ENCODE measurements around the gene CD300H. TPM values are rescaled to one million over a fixed set of nuclear protein-coding genes. Genes with fewer than 3 reads are reported as not detected.
A peak's percentile ranks its signal among the peaks of the same experiment; 100 is the strongest.

CD300H gene
- total RNA-seq, 2 donors from 2014 or later, result not detected

GRCh38 chr17:74541176-74542111 is 25.9 kb downstream of the CD300H start:
- no peaks in the 10 kb centered on the region for H3K4me1 ChIP-seq (replicated peaks)
- H3K27ac ChIP-seq, result no peak overlapping the region
- H3K36me3 ChIP-seq, result no peaks in the 10 kb centered on the region
- no peak for TF ChIP-seq POLR2AphosphoS5 (IDR thresholded peaks at IDR 0.05)
- TF ChIP-seq CTCF (IDR thresholded peaks at IDR 0.05), result no peak
- TF ChIP-seq POLR2A (IDR thresholded peaks at IDR 0.05), result no peak
- no peaks in the 10 kb centered on the region for H3K9me3 ChIP-seq
- no peaks in the 10 kb centered on the region for H3K27me3 ChIP-seq (replicated peaks; ENCODE audit: insufficient read depth)
- no peak overlapping the region for H3K4me3 ChIP-seq
- intact Hi-C loops (cut with DNase I), result no loop called here
- 73% methylated on average over 23 of the region's 23 CpGs for WGBS
- DNase-seq (ENCODE audit: low spot score), result no peak

DNA sequence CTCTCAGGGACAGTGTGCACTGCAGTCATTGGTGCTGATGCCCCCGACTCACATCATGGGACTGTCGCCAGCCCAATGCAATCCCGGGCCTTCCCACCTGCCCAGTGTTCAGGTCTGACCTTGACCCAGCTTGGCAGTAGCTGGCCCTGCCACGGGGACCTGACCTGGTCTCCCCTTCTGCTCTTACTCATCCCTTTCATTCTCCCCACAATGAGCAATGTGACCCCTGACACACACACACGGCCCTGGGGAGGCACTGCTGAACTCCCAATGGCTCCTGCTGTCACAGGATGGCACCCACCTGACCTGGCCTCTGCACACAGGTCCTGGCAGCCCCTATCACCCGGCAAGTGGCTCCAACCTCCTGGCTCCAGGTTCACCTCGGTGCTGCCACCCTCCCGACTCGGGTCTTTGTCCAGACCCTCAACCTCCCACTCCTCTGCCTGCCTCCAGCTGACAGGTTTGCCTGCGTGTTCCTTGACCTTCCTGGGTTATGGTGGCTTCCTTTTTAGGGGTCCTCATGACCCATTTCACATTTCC is 28.0 kb downstream of the CD300H start:
- no peak for DNase-seq (ENCODE audit: low spot score)
- H3K9me3 ChIP-seq, result no peaks in the 10 kb centered on the region
- intact Hi-C loops (cut with DNase I), result no loop called here
- H3K4me1 ChIP-seq (replicated peaks), result no peaks in the 10 kb centered on the region
- H3K36me3 ChIP-seq, result no peaks in the 10 kb centered on the region
- no peak for TF ChIP-seq POLR2A (IDR thresholded peaks at IDR 0.05)
- no peak for TF ChIP-seq POLR2AphosphoS5 (IDR thresholded peaks at IDR 0.05)
- TF ChIP-seq CTCF (IDR thresholded peaks at IDR 0.05), result no peak
- WGBS, result 86% methylated on average over 10 of the region's 10 CpGs
- H3K27me3 ChIP-seq (replicated peaks; ENCODE audit: insufficient read depth), result no peaks in the 10 kb centered on the region
- H3K4me3 ChIP-seq, result no peak overlapping the region
- H3K27ac ChIP-seq, result no peak overlapping the region

DNA sequence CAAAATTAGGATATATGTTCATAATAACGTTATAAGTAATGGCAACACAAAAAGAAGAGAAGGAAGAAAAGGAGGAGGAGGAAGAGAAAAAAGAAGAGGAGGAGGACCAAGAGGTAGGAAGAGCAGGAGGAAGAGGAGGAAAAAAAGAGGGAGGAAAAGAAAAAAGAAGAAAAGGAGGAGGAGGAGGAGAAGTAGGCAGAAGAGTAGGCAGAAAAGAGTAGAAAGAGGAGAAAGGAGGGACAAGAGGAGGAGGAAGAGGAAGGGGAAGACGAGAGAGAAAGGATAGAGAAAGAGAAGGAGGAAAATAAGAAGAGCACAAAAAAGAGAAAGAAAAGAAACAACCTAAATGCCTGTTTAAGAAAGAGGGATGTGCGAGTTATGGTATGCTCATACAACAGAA is 30.4 kb downstream of the CD300H start:
- Histone ChIP-seq H3K4me3 (no peak overlapping the region), H3K9me3 (no peaks in the 10 kb centered on the region), H3K4me1 (replicated peaks) (no peaks in the 10 kb centered on the region), H3K36me3 (no peaks in the 10 kb centered on the region), H3K27ac (no peak overlapping the region), H3K27me3 (replicated peaks; ENCODE audit: insufficient read depth) (no peaks in the 10 kb centered on the region)
- intact Hi-C loops (cut with DNase I), result no loop called here
- DNase-seq (ENCODE audit: low spot score), result no peak
- no peak for TF ChIP-seq POLR2AphosphoS5 (IDR thresholded peaks at IDR 0.05)
- TF ChIP-seq CTCF (IDR thresholded peaks at IDR 0.05), result no peak
- no peak for TF ChIP-seq POLR2A (IDR thresholded peaks at IDR 0.05)
- WGBS, result 79% methylated on average over 3 of the region's 3 CpGs

GRCh38 chr17:74532115-74532514 is 35.2 kb downstream of the CD300H start:
- DNase-seq (ENCODE audit: low spot score), result no peak
- H3K4me3 ChIP-seq, result no peak overlapping the region

More at GRCh38 chr17:74532115-74532514, 35.2 kb downstream of the CD300H start:
- Histone ChIP-seq H3K36me3 (no peaks in the 10 kb centered on the region), H3K27me3 (replicated peaks; ENCODE audit: insufficient read depth) (no peaks in the 10 kb centered on the region), H3K9me3 (no peaks in the 10 kb centered on the region), H3K4me1 (replicated peaks) (no peaks in the 10 kb centered on the region), H3K27ac (no peak overlapping the region)
- peak; percentile 20 for TF ChIP-seq POLR2A (IDR thresholded peaks at IDR 0.05)
- TF ChIP-seq POLR2AphosphoS5 (IDR thresholded peaks at IDR 0.05), result no peak
- TF ChIP-seq CTCF (IDR thresholded peaks at IDR 0.05), result no peak
- intact Hi-C loops (cut with DNase I), result no loop called here
- WGBS, result 69% methylated on average over 10 of the region's 10 CpGs

Measured in prostate gland (tissue), 2 donors.